Activated CD4-positive, alpha-beta T cell treated with anti-CD3 and anti-CD28 coated beads for 1 hour (primary cell): ENCODE measurements around the gene INTS6.

ENCODE experiments used
- DNase-seq: peaks from one replicate; pipeline ENCODE4 v3.0.0-alpha.2; 2020

INTS6 gene

GRCh38 chr13:51311957-51312520 is 140.8 kb downstream of the INTS6 start:
- no peak for DNase-seq
